Measurements from ENCODE around the gene SUN2. TPM values are rescaled to one million over a fixed set of nuclear protein-coding genes. Genes with fewer than 3 reads are reported as not detected.
A peak's percentile ranks its signal among the peaks of the same experiment; 100 is the strongest.

The SUN2 gene
- total and polyA plus RNA-seq, 12 donors, result 38.6 to 178 (median 97.2) TPM

GRCh38 chr22:38740754-38741153, 15.0 kb downstream of the SUN2 start:
- Histone ChIP-seq H3K4me1 (peaks cover 0 to 29% (median 0%) of the 10 kb centered on the region in 9 donors), H3K27me3 (no peaks in the 10 kb centered on the region), H3K27ac (no peak overlapping the region), H3K9me3 (no peaks in the 10 kb centered on the region), H3K4me3 (no peak overlapping the region), H3K36me3 (peaks cover 29 to 100% (median 93%) of the 10 kb centered on the region in 9 donors)
- 88 to 90% methylated on average over 8 of the region's 8 CpGs for WGBS, 2 donors
- ATAC-seq, result no peak
- intact Hi-C loops (cut with DNase I), result no loop called here
- TF ChIP-seq CTCF (IDR thresholded peaks at IDR 0.05), result no peak
- DNase-seq, result no peak

- no peaks in the 10 kb centered on the region for H3K9me3 ChIP-seq
- no peak overlapping the region for H3K27ac ChIP-seq
- H3K4me3 ChIP-seq, result no peak overlapping the region
- no peak for TF ChIP-seq CTCF (IDR thresholded peaks at IDR 0.05)
- DNase-seq (no peak), ATAC-seq (no peak)
- peaks cover 25 to 100% (median 93%) of the 10 kb centered on the region in 9 donors for H3K36me3 ChIP-seq
- WGBS, 2 donors, result 89 to 94% methylated on average over 15 of the region's 15 CpGs
- H3K4me1 ChIP-seq, result peaks cover 0 to 34% (median 0%) of the 10 kb centered on the region in 9 donors
- intact Hi-C loops (cut with DNase I), result no loop called here
- H3K27me3 ChIP-seq, result no peaks in the 10 kb centered on the region
These were observed 15.6 kb downstream of the SUN2 start for GRCh38 chr22:38740116-38740723.

- WGBS, 2 donors, result 87 to 92% methylated on average over 20 of the region's 20 CpGs
- Histone ChIP-seq H3K27me3 (no peaks in the 10 kb centered on the region), H3K27ac (no peak overlapping the region), H3K4me3 (no peak overlapping the region), H3K9me3 (no peaks in the 10 kb centered on the region), H3K4me1 (peaks cover 0 to 39% (median 6%) of the 10 kb centered on the region in 9 donors), H3K36me3 (peaks cover 25 to 100% (median 85%) of the 10 kb centered on the region in 9 donors)
- ATAC-seq (peak in 7 of 8 donors; percentile 12 to 73 (median 34)), DNase-seq (peak in 1 of 2 donors; percentile 61)
- intact Hi-C loops (cut with DNase I), result no loop called here
- TF ChIP-seq CTCF (IDR thresholded peaks at IDR 0.05), result no peak
These were observed 16.3 kb downstream of the SUN2 start for GRCh38 chr22:38739300-38740055.

- no peak overlapping the region for H3K4me3 ChIP-seq
- DNase-seq (no peak), ATAC-seq (no peak)
- H3K36me3 ChIP-seq, result peaks cover 25 to 100% (median 77%) of the 10 kb centered on the region in 9 donors
- H3K27me3 ChIP-seq, result no peaks in the 10 kb centered on the region
- intact Hi-C loops (cut with DNase I), result no loop called here
- no peaks in the 10 kb centered on the region for H3K9me3 ChIP-seq
- 94 to 95% methylated on average over 18 of the region's 18 CpGs for WGBS, 2 donors
- no peak overlapping the region for H3K27ac ChIP-seq
- no peak for TF ChIP-seq CTCF (IDR thresholded peaks at IDR 0.05)
- peaks cover under 1 to 49% (median 14%) of the 10 kb centered on the region in 9 donors for H3K4me1 ChIP-seq
These were observed 17.2 kb downstream of the SUN2 start for GRCh38 chr22:38738475-38739070.
